Stimulated activated CD4-positive, alpha-beta T cell treated with anti-CD3 and anti-CD28 coated beads, Interleukin-15, amount 100 ng/mL, for 1 hour (primary cell): ENCODE results near the gene CCDC39.

Experiments
- DNase-seq, 2 donors: peaks; one replicate each; pipeline ENCODE4 v3.0.0-alpha.2; 2020; ENCODE audit warnings: low read depth in 1 of 2, low spot score in 1 of 2

Gene CCDC39

DNA sequence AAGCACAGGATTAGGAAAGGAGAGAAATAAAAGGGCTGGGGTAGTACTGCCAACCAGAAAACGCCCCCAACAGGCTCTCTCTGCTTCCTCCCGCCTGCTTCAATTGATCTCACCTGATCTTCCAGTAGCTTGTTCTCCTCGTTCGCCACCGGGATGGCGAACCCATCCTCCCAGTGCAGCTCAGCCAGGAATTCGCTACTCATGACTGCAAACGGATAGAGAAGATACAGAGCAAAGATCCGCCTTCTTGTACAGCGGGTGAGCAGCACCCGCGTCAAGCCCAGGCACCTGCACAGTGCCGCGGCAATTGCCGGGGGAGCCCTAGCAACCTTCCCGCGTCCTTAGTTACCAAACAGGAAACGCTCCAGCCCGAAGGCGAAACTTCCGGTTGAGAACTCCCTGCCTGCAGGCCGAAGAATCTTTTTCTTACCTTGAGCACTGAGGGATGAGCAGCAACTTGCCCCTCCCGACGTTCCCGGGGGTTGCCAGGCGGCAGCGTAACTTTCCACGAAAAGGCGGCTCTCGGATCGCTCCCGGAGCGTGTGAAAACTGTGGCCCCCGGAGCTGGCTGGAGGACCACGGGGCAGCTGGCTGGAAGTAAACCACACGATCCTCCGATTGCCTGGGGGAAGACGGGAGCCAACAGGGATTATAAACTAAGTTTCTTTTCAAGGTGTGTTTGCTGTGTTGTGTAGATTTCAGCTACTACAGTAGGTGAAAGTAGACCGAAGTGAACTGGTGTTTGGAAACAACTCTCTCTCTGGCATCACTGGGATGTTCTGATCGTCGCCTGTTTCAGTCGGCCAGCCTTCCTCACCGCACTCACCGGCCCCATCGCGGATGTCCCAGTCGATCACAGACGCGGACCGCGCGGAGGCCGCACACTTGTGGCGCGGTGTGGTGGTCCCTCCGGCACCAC lies at the start of gene CCDC39:
CCDC39 (minus strand) TSS at position 312 of the 919 bp plus-strand sequence; CDS start at position 203, 109 bp downstream.
- DNase-seq = peak; percentile 10 to 52

DNA sequence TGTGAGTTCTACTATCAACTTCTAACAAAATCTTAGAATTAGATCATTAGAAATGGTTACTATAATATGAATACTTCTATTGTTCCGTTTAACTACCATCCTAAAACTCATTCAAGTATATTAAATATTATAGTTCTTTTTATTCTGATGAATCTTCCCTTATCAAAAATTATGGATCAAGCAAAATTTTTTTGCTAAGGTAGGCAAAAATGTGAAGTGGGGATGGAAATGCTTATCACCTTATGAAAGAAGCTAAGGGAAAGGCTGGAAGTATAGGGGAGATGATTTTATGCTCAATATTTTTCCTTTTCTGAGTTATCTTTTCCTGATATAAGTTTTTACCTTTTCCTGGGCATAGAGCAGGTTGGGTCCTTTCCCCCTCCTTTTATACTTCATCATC lies 40.7 kb upstream of the CCDC39 start:
- DNase-seq = no peak

DNA sequence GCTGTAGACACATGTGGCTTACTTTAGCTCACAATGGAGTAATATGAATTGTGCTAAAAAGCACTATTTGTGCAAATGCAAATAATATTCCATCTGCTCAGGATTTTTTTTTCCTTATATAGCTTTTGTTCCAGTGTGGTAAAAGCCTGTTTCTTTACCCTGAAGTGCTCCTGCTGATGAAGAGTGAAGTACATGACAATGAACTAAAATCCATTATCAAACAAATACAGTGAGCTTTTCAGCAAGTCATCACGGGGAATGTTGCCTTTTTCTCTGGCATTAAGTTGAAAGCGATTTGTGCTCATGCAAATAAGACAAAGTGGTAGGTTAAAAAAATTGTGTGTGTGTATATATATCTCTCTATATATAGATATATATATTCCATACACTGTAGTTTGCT lies 28.6 kb upstream of the CCDC39 start:
- no peak for DNase-seq

DNA sequence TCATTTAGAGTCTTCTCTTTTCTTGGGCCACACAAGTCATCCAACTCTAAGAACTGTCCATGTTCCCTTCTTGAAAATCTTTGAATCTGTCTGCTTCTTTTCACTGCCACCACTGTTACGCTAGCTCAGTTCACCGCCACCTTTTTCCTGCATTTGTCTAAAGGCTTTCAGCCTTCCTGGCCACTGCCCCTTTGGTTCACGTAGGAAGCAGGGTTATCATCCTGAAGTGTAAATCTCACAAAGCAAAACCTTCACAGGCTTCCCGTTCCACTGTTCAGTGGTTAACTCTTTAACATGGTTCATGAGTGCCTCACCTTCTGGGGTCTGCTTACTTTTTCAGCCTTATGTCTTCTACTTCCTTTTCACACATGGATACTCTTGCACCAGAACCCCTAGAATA lies 26.3 kb upstream of the CCDC39 start:
- DNase-seq = no peak

DNA sequence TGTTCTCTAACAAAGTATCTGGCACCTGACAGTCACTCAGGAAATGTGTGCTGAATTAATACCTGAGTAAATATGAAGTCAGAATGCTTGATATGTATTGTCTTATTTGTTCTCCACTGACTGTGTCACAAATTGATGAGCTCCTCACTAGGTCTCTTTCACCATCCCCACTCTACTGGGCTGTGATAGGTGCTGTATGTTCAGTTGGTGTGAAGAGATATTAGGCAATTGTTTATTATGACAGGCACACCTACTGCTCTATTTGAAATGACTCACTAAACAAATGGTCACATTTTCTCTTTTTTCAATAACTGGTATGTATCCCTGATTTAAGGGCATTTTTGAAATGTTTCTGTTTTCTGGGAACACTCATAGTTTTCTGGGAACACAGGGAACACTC lies 25.2 kb upstream of the CCDC39 start:
- no peak for DNase-seq

DNA sequence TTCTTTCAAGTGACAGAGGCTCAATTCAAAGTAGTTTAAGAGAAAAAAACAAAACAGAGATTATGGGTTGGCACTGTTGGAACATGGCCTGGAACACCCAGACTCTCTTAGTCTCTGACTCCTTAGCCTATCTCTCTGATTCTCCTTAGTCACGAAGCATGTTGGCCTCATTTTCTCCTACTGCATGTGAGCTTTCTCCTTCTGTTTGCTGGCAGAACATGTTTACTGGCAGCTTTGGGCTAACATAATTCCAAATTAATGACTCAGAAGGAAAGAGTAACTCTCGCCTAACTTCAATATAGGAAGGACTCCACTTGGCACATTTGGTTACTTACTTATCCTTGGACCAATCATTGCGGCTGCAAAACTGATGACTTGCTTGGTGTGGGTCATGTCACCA lies 21.7 kb upstream of the CCDC39 start:
- DNase-seq = no peak

DNA sequence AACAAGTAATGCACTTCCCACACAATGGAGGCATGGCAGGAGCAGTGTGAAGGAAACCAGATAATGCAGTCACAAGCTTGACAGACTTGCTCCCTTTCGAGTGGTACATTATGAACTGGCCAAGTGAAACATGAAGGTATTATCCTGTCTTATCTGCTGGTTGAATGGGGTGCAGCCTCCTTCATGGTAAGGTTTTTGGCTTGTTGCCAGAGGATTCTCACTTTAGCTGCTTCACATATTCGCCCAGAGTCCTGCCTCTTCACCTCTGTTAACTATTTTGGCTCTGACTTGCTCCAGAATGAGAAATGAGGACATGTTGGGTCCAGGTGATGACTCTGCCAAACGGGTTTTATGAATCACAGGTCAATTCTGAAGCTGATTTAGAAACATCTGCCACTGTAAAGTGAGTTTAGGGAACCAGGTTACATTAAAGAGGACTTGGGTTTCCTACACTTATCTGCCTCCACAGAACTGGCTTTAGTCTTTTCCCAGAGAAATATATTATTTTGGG lies 19.5 kb upstream of the CCDC39 start:
- DNase-seq = no peak

DNA sequence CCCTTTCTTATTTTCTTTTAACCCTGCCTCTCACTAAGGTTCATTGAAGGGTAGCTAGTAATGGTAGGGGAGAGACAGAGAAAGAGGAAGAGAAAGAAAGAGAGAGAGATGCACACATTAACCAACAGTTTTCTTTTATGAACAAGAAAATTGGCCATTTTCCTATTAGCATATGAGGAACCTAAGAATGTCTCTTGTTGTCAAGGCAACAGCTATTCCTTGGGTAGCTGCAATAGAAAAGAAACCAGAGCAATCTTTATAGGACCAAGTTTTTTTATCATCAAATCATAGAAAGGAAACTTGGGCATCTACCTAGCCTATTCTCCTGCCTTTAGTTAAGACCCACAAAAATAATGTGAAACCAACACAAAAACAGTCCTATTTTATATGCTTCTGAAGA lies 15.0 kb upstream of the CCDC39 start:
- no peak for DNase-seq

DNA sequence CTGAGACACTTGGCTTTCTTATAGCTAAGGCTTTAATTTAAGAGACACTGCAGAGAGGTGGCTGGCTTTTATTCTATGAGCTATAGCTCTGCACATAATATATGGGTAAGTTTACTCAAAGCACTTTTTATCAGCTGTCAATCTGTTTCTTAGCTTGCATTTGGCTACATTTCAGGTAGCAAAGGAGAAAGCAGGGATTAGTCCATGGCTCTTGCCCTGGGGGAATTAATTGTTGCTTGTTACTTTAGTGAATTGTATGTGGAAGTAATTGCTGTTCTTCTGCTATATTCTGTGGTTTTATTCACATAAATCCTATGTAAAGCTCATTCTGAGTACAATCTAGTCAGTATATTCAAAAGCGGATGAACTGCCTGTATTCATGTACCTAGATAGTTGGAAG lies 14.4 kb upstream of the CCDC39 start:
- DNase-seq = no peak

DNA sequence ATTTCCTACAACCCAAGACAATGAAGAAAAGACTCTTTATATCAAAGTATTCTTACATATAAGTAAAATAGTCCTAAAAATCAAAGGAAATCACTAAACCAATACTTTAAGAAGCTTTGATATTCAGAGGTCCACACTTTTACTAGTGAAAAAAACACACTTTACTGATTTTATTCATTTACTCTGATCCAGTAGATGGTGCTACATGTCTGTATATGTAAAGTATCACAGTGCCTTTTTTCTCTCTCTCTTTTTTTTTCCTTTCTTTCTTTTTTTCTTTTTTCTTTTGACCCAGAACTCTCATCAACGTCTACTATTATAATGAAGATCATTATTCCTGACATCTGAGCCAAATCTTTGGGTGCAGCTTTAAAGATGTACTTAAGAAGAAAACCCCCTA lies 10.8 kb upstream of the CCDC39 start:
- no peak for DNase-seq

DNA sequence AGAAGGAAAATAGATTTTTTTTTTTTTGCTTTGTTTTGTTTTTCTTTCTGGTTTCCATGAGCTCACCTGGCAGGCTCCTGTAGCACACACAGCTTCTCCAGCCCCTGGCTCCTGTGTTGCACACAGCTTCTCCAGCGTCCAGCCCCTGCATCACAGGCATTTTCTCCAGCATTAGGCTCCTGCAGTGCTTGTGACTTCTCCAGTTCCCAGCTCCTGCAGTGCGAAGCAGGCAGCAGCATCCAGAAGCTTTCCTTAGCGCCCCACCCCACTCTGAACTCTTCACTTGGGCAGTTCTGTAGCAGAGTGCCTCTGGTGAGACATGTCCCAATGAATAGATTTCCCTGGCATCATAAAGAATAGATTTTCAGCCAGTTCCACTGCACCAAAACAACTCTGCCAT lies 5.5 kb upstream of the CCDC39 start:
- no peak for DNase-seq

DNA sequence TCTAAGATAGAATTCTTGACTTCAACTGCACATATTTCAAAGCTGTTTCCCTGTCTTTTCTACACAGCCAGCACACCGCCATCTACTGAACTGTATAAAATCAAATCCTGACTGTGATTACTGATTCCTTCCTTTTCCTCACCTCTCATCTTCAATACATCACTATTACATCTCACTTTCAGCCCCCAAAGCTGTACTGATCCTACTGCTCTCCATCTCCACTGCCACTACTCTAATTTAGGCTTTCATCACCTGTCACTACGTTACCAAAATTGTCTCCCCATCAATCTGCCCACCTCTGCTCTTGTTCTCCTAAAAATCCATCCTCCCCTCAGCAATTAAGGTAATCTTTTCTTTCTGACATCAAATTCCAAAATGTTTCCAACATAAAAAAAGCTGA lies 4.5 kb upstream of the CCDC39 start:
- no peak for DNase-seq

DNA sequence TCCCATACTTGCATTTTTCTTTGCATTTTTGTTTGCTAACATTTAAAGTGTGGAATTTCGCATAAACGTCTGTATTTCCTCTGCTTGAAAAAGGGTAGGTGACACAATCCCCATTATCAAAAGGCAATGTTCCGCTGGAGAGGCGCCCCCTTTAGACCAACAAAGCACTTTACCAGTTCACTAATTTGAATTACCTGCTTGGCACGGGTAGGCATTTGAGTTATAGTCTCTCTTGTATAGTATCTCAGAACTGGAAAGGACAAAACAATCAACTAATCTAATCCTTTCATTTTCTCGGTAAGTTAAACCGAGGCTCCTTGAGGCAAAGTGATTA lies 775 bp upstream of the CCDC39 start:
- no peak for DNase-seq

DNA sequence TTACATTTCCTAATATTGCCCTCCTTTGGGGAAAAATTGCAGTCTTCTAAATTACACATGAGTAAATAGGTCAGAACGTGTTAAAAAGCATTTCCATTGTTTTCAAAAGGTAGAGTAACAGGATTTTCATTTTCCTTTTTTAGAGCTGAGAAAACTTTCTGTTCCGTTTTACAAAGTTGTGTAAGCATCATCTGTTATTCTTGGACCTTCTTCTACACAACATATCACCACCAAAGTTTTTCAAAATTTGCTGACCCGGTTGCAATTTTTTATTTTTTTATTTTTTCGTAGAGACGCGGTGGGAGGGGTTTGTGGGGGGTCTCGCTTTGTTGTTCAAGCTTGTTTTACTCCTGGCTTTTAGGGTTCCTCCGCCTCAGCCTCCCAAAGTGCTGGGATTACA lies 1.1 kb downstream of the CCDC39 start:
- no peak for DNase-seq

DNA sequence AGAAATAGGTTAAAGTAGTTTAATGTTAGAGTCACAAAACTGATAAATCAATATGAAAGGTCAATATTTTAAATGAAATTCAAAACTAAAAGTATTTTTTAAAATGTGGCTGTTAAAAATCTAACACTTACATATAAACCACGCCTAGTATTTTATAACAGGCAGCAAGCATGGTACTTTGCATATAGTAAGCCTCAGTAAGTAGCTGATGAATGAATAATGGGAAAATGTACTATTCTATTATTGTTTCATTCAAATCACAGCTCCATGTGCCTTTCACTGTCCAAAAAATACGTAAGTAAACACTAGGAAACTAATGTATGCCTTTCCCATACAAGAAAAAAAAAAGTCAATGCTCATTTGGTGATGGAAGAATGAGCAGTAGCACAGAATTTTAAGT lies 17.8 kb downstream of the CCDC39 start:
- DNase-seq = no peak

DNA sequence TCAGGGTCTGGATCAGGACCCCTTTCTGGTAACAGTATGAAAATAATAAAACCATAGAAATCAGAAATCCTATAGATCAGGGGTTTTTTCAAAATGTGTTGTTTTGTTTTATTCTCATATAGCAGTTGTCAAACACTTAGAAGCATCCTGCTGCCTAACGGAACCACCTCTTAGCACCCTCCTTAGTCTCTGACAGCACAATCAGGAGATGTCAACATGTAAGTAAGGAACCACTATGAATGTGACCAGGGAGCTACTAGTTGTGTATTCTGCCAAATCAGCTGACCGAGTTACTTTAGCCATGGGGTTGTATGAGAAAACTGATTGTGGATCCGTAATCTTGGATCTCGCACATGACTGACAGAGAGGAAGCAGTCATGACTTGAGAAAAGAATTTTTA lies 22.2 kb downstream of the CCDC39 start:
- DNase-seq = no peak

DNA sequence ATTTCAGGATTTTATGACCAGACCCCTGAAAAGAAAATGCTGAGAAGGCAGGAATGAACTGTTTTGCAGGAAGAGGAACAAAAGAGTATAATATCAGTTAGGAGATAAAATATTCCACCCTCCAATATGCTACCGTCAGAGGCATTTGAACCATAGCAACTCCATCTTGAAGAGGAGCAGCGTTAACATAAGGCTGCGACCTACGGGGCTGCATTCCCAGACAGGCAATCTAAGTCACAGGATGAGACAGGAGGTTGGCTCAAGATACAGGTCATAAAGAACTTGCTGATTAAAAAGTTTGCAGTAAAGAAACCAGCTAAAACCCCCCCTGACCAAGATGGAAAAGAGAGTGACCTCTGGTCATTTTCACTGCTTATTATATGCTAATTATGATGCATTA lies 22.9 kb downstream of the CCDC39 start:
- DNase-seq = no peak

DNA sequence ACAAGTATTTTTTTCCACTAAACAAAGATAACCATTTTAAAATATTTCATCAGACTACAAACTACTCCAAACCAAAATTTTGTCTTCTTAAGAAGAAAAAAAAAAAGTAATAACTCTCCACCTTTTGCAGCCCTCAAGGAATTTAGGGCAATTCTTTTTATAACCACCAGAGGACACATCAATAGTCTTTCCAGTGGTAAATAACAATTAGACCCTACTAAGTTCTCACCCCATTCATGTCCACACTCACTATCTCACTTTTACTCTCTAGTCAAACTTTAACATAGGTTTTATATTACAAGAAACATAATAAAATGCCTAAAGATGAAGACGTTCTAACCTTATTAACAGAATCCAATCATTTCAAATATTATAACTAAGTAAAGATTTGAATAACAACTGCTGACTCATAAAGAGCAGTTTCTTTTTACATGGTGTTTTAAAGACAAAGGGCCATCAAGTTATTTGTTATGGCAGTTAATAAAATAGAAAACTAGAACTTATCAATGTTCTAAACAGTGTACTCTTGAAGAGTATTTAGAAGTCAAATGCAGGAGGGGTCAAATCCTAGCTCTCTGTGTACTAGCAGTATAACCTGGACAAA lies 33.0 kb downstream of the CCDC39 start:
- DNase-seq = no peak

DNA sequence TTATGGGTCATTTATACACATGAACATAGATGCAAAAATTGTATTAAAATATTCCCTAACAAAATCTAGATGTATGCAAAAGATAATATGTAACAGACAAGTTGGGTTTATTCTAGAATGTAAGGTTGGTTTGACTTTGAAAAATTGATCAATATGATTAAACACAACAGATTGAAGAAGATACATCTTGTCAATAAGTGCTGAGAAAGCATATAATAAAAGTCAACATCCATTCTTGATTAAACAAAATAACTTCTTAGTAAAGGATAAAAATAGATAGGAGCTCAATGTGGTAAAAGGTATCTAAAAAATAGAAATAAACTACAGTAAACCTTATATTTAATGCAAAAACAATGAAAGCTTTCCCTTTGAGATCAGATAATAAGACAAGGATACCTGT lies 38.3 kb downstream of the CCDC39 start:
- DNase-seq = no peak

DNA sequence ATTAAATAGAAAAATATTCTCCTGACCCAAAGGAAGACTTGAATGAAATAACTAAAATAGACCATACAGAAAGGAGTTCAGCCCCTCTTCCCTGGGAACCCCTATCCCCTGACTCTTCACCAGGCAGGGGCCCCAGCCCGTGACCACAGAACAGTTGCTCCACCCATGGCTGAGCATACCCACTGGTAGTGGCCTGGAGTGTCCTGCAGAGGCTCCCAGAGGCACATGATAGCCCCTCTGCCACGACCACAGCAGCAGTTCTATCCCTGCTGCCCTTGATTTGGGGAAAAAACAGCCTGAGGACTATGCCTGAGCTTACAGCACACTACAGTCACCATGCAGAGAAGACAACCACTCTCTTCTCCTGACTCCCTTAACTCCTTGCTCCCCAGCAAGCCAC lies 45.6 kb downstream of the CCDC39 start:
- no peak for DNase-seq

DNA sequence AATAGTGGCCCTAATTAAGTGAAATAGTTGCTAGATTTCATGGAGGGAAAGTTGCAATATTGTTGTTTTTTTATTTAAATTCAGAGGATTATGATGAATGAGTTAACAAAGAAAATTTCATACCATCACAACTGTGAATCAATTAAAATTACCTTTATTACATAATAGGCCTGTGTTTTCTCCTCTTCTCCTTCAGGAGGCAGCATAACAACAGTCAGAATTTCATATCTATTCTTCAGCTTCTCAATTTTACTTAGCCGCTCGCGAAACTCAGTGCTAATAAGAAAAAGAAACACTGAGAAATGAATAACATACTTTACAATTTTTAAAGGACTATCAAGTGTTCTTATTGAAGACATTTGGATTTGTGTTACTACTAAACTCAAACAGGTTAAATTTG lies 48.0 kb downstream of the CCDC39 start:
- no peak for DNase-seq

DNA sequence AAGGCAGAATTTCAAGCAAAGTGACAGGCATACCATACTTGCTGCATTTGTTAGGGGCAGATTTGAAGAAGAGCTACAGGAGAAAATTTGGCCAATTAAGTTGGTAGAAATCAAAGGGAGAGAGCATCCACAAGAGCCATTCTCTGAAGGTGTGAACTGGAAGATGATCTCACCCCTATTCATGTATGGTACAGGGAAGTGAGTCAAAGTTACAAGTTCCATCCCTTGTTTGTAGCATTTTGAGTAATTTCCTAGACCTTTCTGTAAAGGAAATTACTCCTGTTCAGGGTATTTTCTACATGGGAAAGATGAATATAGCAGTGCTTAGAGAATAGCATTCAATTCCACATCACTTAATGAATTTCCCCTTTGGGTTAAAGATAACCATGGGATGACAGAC lies 48.9 kb downstream of the CCDC39 start:
- no peak for DNase-seq

DNA sequence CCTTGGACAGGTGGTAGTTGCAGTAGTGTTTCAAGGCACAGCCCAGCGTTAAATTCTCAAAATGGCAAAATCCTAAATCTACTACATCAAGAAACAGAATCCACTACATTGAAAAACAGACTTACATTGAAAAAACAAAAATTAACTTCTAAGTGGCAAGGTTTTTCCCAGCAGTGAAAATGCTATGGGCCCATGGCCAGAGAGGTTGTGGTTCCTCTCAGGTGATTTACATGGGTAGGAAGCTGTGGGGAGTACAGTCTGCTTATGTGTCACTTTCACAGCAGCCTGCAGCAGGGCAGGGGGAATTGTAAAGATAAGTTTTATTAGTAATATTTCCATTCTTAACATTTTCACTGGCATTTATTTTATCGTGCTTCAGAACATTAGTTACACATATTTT lies 52.4 kb downstream of the CCDC39 start:
- no peak for DNase-seq
